Calu3 (cell line): Measurements from ENCODE around the gene TRIM47. TPM values are rescaled to one million over a fixed set of nuclear protein-coding genes. Genes with fewer than 3 reads are reported as not detected.

Experiments used
- BruUV-seq: library from RNA; stranded (reverse); fragments of 400-500 nt; replicated peaks from 2 replicates; lab custom pipeline; 2021; lab: Mats Ljungman, UMichigan
- CTCF ChIA-PET: fragments of 300-600 bp; sonication (Branson Sonifier 250); formaldehyde crosslinking; loops from one replicate; lab custom pipeline; 2022; ENCODE audit warnings: antibody characterized with exemption; lab: Charles Lee
- DNase-seq: peaks from one replicate; pipeline ENCODE4 v3.0.0; 2022
- H3K27ac Mint-ChIP-seq: one replicate; pipeline ENCODE4 v1.8.0; 2022; ENCODE audit warnings: mixed read lengths; ENCODE audit not compliant: unreplicated experiment
- H3K27me3 Mint-ChIP-seq: one replicate; pipeline ENCODE4 v1.8.0; 2022; ENCODE audit warnings: mixed read lengths; ENCODE audit not compliant: unreplicated experiment
- H3K36me3 Mint-ChIP-seq: one replicate; pipeline ENCODE4 v1.8.0; 2022; ENCODE audit warnings: mild to moderate bottlenecking, moderate library complexity, mixed read lengths; ENCODE audit not compliant: insufficient read depth, unreplicated experiment
- H3K4me1 Mint-ChIP-seq: one replicate; pipeline ENCODE4 v1.8.0; 2022; ENCODE audit warnings: mild to moderate bottlenecking, low read depth, mixed read lengths; ENCODE audit not compliant: unreplicated experiment
- H3K4me3 Mint-ChIP-seq: one replicate; pipeline ENCODE4 v1.8.0; 2022; ENCODE audit warnings: mild to moderate bottlenecking, low read depth, moderate library complexity, mixed read lengths; ENCODE audit not compliant: unreplicated experiment
- H3K9me3 Mint-ChIP-seq: one replicate; pipeline ENCODE4 v1.8.0; 2022; ENCODE audit warnings: low read depth, mixed read lengths; ENCODE audit not compliant: unreplicated experiment
- CTCF ChIP-seq: fragments of 200-600 bp; IDR thresholded peaks from one replicate; pipeline ENCODE4 v1.8.0; 2022; ENCODE audit warnings: antibody characterized with exemption; ENCODE audit not compliant: unreplicated experiment
- intact Hi-C: fragments of 100-400 bp; cut with micrococcal nuclease; formaldehyde crosslinking; loops from one replicate; pipeline ENCODE4 v1.10.0; 2022; ENCODE audit not compliant: unreplicated experiment
- total RNA-seq: library from RNA; stranded (reverse); gene quantifications from 2 replicates; pipeline ENCODE4 v1.2.3, GENCODE V29; 2022

TRIM47 gene
- total RNA-seq, 1 experiment from 2014 or later, result 54.1 TPM

- H3K9me3 Mint-ChIP-seq, result no peaks in the 10 kb centered on the region
- CTCF ChIA-PET, result interaction anchor here (0.6 to 3.1 kb wide), 5 partner anchors 21 to 448 kb away, joined by 3 to 22 read pairs (median 6); partner anchors contain the start of genes MRPL38, UNC13D and WBP2
- intact Hi-C loops, result loop anchor here (5.0 kb wide), 1 partner anchor 95 kb away; the partner anchor contains the start of gene UNK
- H3K36me3 Mint-ChIP-seq, result peaks cover 66% of the 10 kb centered on the region
- DNase-seq, result peak; percentile 82
- peak overlapping the region; percentile 87 for H3K4me3 Mint-ChIP-seq
- TSS peak; percentile 40 for BruUV-seq
- H3K27ac Mint-ChIP-seq, result peak overlapping the region; percentile 83
- H3K27me3 Mint-ChIP-seq, result no peaks in the 10 kb centered on the region
- peaks cover 18% of the 10 kb centered on the region for H3K4me1 Mint-ChIP-seq
- TF ChIP-seq CTCF, result no peak
Measured at GRCh38 chr17:75876938-75877751, 1.2 kb downstream of the TRIM47 start.

GRCh38 chr17:75876190-75876937 lies 2.0 kb downstream of the TRIM47 start:
- peaks cover 66% of the 10 kb centered on the region for H3K36me3 Mint-ChIP-seq
- H3K4me3 Mint-ChIP-seq, result peak overlapping the region; percentile 87
- H3K9me3 Mint-ChIP-seq, result no peaks in the 10 kb centered on the region
- no peak for TF ChIP-seq CTCF
- intact Hi-C loops, result loop anchor here (5.0 kb wide), 1 partner anchor 94 kb away; the partner anchor contains the start of gene UNK
- peak; percentile 91 for DNase-seq
- H3K4me1 Mint-ChIP-seq, result peaks cover 18% of the 10 kb centered on the region
- no peaks in the 10 kb centered on the region for H3K27me3 Mint-ChIP-seq
- H3K27ac Mint-ChIP-seq, result peak overlapping the region; percentile 83
- BruUV-seq, result no TSS peak
- CTCF ChIA-PET, result interaction anchor here (0.6 to 1.9 kb wide), 7 partner anchors 9 to 97 kb away, joined by 3 to 23 read pairs (median 7); partner anchors contain the start of genes MRPL38, TRIM65 and WBP2

GRCh38 chr17:75875940-75876189 lies 2.5 kb downstream of the TRIM47 start:
- no peaks in the 10 kb centered on the region for H3K27me3 Mint-ChIP-seq
- peaks cover 19% of the 10 kb centered on the region for H3K4me1 Mint-ChIP-seq
- H3K36me3 Mint-ChIP-seq, result peaks cover 66% of the 10 kb centered on the region
- no TSS peak for BruUV-seq
- TF ChIP-seq CTCF, result no peak
- CTCF ChIA-PET, result interaction anchor here (0.6 to 1.9 kb wide), 7 partner anchors 10 to 30 kb away, joined by 3 to 23 read pairs (median 7); partner anchors contain the start of genes MRPL38, TRIM65 and WBP2
- no peak for DNase-seq
- peak overlapping the region; percentile 87 for H3K4me3 Mint-ChIP-seq
- intact Hi-C loops, result loop anchor here (5.0 kb wide), 1 partner anchor 94 kb away; the partner anchor contains the start of gene UNK
- peak overlapping the region; percentile 83 for H3K27ac Mint-ChIP-seq
- H3K9me3 Mint-ChIP-seq, result no peaks in the 10 kb centered on the region

GRCh38 chr17:75875182-75875939 lies 3.0 kb downstream of the TRIM47 start:
- Mint-ChIP-seq H3K4me1 (peaks cover 24% of the 10 kb centered on the region), H3K4me3 (peak overlapping the region; percentile 87), H3K27ac (peak overlapping the region; percentile 83), H3K36me3 (peaks cover 71% of the 10 kb centered on the region), H3K9me3 (no peaks in the 10 kb centered on the region), H3K27me3 (no peaks in the 10 kb centered on the region)
- no peak for TF ChIP-seq CTCF
- DNase-seq, result peak; percentile 76
- intact Hi-C loops, result loop anchor here (5.0 kb wide), 1 partner anchor 93 kb away; the partner anchor contains the start of gene UNK
- CTCF ChIA-PET, result interaction anchor here (0.6 to 1.9 kb wide), 7 partner anchors 10 to 30 kb away, joined by 3 to 23 read pairs (median 7); partner anchors contain the start of genes MRPL38, TRIM65 and WBP2
- no TSS peak for BruUV-seq
